ENCODE data around the gene CD151.

DNA sequence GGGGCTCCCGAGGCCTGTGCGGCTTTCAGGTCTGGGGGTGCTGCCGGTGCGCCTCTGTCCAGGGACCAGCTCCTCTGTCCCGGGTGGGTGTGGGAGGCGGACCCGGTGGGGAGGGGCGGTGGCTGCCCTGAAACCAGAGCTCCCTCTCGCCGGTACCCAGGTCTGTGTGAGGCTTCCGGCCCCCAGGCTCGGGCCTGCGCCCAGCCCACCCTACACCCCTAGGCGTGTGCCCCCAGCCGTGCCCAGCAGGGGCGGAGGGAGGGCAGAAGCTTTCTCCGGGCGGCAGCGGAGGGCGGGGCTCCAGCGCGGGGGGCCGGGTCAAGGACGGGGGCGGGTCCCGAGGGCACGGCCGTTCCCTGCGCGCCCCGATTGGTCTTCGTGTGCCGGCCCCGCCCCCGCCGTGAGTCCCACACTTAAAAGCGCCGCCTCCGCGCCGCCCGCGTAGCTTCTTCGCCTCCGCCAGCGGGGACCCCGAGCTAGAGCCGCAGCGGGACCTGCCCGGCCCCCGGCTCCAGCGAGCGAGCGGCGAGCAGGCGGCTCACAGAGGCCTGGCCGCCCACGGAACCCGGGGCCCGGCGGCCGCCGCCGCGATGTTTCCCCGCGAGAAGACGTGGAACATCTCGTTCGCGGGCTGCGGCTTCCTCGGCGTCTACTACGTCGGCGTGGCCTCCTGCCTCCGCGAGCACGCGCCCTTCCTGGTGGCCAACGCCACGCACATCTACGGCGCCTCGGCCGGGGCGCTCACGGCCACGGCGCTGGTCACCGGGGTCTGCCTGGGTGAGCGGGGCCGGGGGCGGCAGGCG lies 13.4 kb upstream of the CD151 start:
- TF ChIP-seq, protein P1, sequence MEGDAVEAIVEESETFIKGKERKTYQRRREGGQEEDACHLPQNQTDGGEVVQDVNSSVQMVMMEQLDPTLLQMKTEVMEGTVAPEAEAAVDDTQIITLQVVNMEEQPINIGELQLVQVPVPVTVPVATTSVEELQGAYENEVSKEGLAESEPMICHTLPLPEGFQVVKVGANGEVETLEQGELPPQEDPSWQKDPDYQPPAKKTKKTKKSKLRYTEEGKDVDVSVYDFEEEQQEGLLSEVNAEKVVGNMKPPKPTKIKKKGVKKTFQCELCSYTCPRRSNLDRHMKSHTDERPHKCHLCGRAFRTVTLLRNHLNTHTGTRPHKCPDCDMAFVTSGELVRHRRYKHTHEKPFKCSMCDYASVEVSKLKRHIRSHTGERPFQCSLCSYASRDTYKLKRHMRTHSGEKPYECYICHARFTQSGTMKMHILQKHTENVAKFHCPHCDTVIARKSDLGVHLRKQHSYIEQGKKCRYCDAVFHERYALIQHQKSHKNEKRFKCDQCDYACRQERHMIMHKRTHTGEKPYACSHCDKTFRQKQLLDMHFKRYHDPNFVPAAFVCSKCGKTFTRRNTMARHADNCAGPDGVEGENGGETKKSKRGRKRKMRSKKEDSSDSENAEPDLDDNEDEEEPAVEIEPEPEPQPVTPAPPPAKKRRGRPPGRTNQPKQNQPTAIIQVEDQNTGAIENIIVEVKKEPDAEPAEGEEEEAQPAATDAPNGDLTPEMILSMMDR (IDR thresholded peaks at IDR 0.05): 0 out of 2 replicates have a peak, but pooled peaks have one; percentile 8
- TF ChIP-seq, protein P2, sequence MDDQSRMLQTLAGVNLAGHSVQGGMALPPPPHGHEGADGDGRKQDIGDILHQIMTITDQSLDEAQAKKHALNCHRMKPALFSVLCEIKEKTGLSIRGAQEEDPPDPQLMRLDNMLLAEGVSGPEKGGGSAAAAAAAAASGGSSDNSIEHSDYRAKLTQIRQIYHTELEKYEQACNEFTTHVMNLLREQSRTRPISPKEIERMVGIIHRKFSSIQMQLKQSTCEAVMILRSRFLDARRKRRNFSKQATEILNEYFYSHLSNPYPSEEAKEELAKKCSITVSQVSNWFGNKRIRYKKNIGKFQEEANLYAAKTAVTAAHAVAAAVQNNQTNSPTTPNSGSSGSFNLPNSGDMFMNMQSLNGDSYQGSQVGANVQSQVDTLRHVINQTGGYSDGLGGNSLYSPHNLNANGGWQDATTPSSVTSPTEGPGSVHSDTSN (IDR thresholded peaks at IDR 0.05): no peak; the same call in 1 of the 2 replicates
- peak; percentile 54; the same call in 1 of the 2 replicates for TF ChIP-seq ZBTB33 (IDR thresholded peaks at IDR 0.05; ENCODE audit: borderline replicate concordance, low read depth)
- TF ChIP-seq, protein P3, sequence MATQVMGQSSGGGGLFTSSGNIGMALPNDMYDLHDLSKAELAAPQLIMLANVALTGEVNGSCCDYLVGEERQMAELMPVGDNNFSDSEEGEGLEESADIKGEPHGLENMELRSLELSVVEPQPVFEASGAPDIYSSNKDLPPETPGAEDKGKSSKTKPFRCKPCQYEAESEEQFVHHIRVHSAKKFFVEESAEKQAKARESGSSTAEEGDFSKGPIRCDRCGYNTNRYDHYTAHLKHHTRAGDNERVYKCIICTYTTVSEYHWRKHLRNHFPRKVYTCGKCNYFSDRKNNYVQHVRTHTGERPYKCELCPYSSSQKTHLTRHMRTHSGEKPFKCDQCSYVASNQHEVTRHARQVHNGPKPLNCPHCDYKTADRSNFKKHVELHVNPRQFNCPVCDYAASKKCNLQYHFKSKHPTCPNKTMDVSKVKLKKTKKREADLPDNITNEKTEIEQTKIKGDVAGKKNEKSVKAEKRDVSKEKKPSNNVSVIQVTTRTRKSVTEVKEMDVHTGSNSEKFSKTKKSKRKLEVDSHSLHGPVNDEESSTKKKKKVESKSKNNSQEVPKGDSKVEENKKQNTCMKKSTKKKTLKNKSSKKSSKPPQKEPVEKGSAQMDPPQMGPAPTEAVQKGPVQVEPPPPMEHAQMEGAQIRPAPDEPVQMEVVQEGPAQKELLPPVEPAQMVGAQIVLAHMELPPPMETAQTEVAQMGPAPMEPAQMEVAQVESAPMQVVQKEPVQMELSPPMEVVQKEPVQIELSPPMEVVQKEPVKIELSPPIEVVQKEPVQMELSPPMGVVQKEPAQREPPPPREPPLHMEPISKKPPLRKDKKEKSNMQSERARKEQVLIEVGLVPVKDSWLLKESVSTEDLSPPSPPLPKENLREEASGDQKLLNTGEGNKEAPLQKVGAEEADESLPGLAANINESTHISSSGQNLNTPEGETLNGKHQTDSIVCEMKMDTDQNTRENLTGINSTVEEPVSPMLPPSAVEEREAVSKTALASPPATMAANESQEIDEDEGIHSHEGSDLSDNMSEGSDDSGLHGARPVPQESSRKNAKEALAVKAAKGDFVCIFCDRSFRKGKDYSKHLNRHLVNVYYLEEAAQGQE (IDR thresholded peaks at IDR 0.05; ENCODE audit: low read depth, low read length): no peak
- no peak for TF ChIP-seq EZH2phosphoT487 (IDR thresholded peaks at IDR 0.05; ENCODE audit: borderline replicate concordance, low read depth)
- peak; percentile 76; the same call in 1 of the 2 replicates for TF ChIP-seq TAF1 (IDR thresholded peaks at IDR 0.05; ENCODE audit: borderline replicate concordance, low read depth, low read length)

All from SK-N-SH (cell line).